Activated T-helper 1 cell treated with anti-CD3 and anti-CD28 coated beads, Interleukin-12 subunit alpha, Interleukin-12 subunit beta, Interleukin-2, Interleukin-4 antibody, amounts not matched to agents 30 ng/mL and 10 ng/mL and 1 ng/mL, durations not matched to agents 14 hours and 24 hours and 36 hours (primary cell): Measurements from ENCODE around the gene SEMA6D. TPM values are rescaled to one million over a fixed set of nuclear protein-coding genes. Genes with fewer than 3 reads are reported as not detected.
"Not testable (repeated sequence)": the region's sequence is repeated elsewhere in the genome, so short reads cannot be mapped to it uniquely, and the experiment has no call there.

Source experiments
- DNase-seq: peaks from one replicate; pipeline ENCODE4 v3.0.0; 2021; ENCODE audit warnings: low spot score
- H3K27ac Mint-ChIP-seq: one replicate; pipeline ENCODE4 v1.8.0; 2021; ENCODE audit warnings: mild to moderate bottlenecking, mixed read lengths
- H3K27me3 Mint-ChIP-seq: one replicate; pipeline ENCODE4 v1.8.0; 2022; ENCODE audit warnings: mild to moderate bottlenecking, moderate library complexity, mixed read lengths; ENCODE audit not compliant: insufficient read depth
- H3K36me3 Mint-ChIP-seq: one replicate; pipeline ENCODE4 v1.8.0; 2021; ENCODE audit warnings: low read depth, mixed read lengths
- H3K4me1 Mint-ChIP-seq: one replicate; pipeline ENCODE4 v1.8.0; 2021; ENCODE audit warnings: low read depth, mixed read lengths
- H3K4me3 Mint-ChIP-seq: one replicate; pipeline ENCODE4 v1.8.0; 2021; ENCODE audit warnings: mild to moderate bottlenecking, moderate library complexity, mixed read lengths
- H3K9me3 Mint-ChIP-seq: one replicate; pipeline ENCODE4 v1.8.0; 2021; ENCODE audit warnings: mixed read lengths
- intact Hi-C: fragments of 100-400 bp; cut with micrococcal nuclease; formaldehyde crosslinking; loops from one replicate; pipeline ENCODE4 v1.15.1; 2024
- total RNA-seq: library from RNA; stranded (reverse); gene quantifications from 2 replicates; pipeline ENCODE4 v1.2.3, GENCODE V29; 2022

SEMA6D gene
- total RNA-seq, 1 donor from 2014 or later, result not detected

DNA sequence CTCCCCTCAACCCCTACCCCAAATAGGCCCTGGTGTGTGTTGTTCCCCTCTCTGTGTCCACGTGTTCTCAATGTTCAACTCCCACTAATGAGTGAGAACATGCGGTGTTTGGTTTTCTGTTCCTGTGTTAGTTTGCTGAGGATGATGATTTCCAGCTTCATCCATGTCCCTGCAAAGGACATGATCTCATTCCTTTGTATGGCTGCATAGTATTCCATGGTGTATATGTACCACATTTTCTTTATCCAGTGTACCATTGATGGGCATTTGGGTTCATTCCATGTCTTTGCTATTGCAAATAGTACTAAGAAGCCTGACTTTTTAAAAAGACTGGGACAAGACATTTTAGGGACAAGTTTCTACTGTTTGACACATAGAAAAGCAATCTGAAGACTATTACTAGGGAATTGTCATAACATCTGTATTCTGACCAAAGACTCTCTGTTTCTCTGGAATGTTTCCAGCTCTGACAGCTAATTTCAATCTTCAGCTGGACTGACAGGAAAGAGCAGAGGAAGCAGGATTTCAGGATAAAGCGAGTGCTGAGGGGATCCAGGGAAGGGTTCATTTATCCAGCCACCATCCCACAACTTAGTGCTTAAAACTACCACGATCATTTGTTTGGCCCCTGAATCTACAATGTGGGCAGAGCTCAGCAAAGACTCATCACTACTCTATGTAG is 21.0 kb downstream of the SEMA6D start:
- H3K27me3 Mint-ChIP-seq, H3K4me1 Mint-ChIP-seq, H3K27ac Mint-ChIP-seq, intact Hi-C loops, H3K4me3 Mint-ChIP-seq, H3K9me3 Mint-ChIP-seq, DNase-seq, H3K36me3 Mint-ChIP-seq: not testable (repeated sequence)

DNA sequence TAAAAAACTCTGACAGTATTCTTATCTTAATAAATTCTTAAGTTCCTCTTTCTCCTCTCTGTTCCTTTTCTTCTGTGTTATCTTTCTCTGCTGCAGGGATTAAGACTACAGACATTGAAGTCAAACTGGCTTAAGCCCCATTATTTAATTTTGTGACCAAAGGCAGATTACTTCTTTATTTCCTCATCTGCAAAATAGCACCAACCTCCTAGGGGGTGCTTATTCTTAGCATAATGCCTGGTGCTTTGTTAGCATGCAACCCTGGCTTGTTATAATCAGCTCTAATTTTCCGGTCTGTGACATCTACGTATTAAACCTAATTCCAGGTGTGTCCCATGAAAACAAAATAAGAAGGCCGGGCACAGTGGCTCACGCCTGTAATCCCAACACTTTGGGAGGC is 23.8 kb downstream of the SEMA6D start:
- Mint-ChIP-seq H3K27me3 (peaks cover 1% of the 10 kb centered on the region), H3K9me3 (no peaks in the 10 kb centered on the region), H3K36me3 (no peaks in the 10 kb centered on the region), H3K27ac (no peak overlapping the region), H3K4me3 (no peak overlapping the region), H3K4me1 (no peaks in the 10 kb centered on the region)
- intact Hi-C loops, result no loop called here
- no peak for DNase-seq

DNA sequence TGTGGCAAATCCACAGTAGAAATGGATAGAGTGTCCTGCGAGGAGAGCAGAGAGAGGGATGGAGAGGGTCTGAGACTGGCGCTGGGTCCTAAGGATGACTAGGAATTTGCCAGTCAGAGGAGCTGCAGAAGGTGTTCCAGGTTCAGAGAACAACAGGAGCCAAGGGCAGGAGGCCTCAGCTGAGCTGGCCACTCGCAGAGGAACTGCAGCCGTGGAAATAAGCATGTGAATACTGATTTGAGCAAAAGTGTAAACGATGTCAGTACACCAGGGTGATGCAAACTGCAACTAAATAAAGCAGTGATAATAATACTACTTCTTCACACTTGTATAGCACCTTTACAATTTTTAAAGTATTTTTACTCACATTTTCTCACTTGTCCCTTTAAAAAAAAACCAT is 24.6 kb downstream of the SEMA6D start:
- Mint-ChIP-seq H3K27me3 (no peaks in the 10 kb centered on the region), H3K27ac (no peak overlapping the region), H3K9me3 (no peaks in the 10 kb centered on the region), H3K36me3 (no peaks in the 10 kb centered on the region), H3K4me1 (no peaks in the 10 kb centered on the region), H3K4me3 (no peak overlapping the region)
- DNase-seq, result no peak
- intact Hi-C loops, result no loop called here

DNA sequence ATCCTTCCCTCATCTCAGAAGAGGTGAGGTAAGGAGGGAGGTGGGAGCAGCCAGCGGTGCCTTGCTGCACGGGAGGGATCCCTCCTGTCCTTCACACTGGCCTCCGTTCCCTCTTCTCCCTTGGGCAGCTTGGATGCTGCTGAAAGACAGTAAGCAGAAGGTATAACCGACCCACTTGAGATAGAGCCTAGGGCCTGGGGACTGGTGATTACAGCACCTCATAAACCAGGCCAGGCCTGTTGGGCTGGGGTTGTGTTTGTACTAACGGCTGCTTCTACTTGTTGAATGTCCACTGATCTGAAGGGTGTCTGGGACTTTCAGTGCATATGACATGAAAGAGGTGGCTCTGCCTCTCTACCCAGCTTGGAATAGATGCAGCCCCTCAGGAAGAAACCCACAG is 25.0 kb downstream of the SEMA6D start:
- Mint-ChIP-seq H3K27ac (no peak overlapping the region), H3K9me3 (no peaks in the 10 kb centered on the region), H3K36me3 (no peaks in the 10 kb centered on the region), H3K27me3 (no peaks in the 10 kb centered on the region), H3K4me3 (no peak overlapping the region), H3K4me1 (no peaks in the 10 kb centered on the region)
- intact Hi-C loops, result no loop called here
- no peak for DNase-seq

DNA sequence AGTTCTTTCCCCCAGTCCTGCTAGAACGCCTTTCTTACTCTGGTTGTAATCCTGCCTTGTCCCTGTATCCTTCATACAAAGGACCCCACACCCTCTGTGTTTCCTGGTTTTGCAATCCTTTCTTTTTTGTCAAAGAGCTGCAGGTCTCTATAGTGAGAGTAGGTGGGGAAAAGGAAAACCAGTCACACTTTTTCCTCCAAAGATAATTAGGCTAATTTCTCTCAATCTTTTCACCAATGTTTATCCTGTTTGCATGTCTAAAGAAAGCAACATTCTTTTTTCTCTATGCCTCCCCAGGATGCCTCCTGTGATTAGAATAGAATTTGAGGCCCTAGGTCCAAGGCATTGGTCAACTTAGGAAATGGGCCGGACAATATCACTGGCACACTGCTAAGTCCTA is 25.4 kb downstream of the SEMA6D start:
- no peaks in the 10 kb centered on the region for H3K27me3 Mint-ChIP-seq
- DNase-seq, result no peak
- intact Hi-C loops, result no loop called here
- H3K27ac Mint-ChIP-seq, result no peak overlapping the region
- no peaks in the 10 kb centered on the region for H3K36me3 Mint-ChIP-seq
- H3K4me3 Mint-ChIP-seq, result no peak overlapping the region
- H3K9me3 Mint-ChIP-seq, result no peaks in the 10 kb centered on the region
- no peaks in the 10 kb centered on the region for H3K4me1 Mint-ChIP-seq

DNA sequence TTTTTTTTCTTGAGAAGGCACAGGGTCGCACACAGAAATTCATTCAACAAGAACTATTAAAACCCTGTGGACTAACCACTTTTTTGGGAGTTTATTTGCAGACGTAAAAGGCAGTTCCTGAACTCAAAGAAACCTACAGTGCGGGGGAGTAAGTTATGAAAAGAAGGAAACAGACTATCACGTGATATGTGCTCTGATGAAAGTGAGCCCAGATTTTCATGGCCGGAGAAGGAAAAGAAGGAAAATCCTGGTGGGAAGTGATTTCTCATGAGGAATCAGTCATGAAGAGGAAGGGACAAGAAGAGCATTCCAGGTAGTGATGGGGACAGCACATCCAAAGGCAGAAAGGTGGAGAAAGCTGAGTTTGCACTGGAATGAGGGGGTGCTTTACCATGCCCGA is 26.1 kb downstream of the SEMA6D start:
- Mint-ChIP-seq H3K4me1 (no peaks in the 10 kb centered on the region), H3K36me3 (no peaks in the 10 kb centered on the region), H3K9me3 (no peaks in the 10 kb centered on the region), H3K27ac (no peak overlapping the region), H3K4me3 (no peak overlapping the region), H3K27me3 (no peaks in the 10 kb centered on the region)
- DNase-seq, result no peak
- intact Hi-C loops, result no loop called here

DNA sequence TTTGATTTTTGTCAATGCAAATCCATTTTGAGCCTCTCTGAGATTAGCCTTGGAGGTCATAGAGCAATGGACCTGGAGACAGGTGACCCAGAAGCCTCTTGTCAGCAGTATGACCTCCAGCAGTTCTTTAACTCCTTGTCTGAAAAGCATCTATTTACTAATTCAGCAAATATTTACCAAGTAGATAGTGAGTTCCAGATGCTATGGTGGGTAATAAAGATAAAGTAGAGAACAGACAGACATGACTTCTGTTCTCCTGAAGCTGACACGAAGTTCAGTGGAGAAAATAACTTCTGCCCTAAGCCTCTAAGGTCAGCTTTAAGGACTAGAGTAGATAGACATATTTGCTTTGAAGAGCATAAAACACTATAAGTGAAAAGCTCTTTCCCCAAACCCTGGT is 26.6 kb downstream of the SEMA6D start:
- H3K27me3 Mint-ChIP-seq, result no peaks in the 10 kb centered on the region
- intact Hi-C loops, result no loop called here

DNA sequence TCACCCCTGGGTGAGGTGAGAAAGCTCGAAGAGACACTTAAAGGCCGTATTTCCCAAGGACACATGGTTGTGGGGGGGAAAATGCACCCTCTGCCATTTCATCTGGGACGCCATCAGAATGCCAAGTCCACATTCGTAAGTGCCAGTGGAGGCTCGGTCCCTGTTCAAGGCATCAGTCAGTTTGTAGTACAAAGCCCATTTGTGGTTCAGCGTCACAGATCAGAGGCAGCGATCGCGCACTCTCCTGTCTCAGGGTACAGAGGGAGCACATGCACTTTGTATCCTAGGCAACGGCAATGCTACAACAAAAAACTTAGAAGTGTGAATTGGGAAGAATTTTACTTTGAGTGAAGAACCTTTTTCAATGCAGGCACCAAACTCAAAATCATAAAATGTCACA is 27.2 kb downstream of the SEMA6D start:
- H3K27me3 Mint-ChIP-seq, result no peaks in the 10 kb centered on the region
- H3K36me3 Mint-ChIP-seq, result no peaks in the 10 kb centered on the region
- H3K27ac Mint-ChIP-seq, result no peak overlapping the region
- intact Hi-C loops, result no loop called here
- no peaks in the 10 kb centered on the region for H3K4me1 Mint-ChIP-seq
- H3K4me3 Mint-ChIP-seq, result no peak overlapping the region
- no peak for DNase-seq
- H3K9me3 Mint-ChIP-seq, result no peaks in the 10 kb centered on the region

More for the DNA sequence above, 26.6 kb downstream of the SEMA6D start:
- H3K27ac Mint-ChIP-seq, result no peak overlapping the region
- DNase-seq, result no peak
- no peaks in the 10 kb centered on the region for H3K36me3 Mint-ChIP-seq
- H3K9me3 Mint-ChIP-seq, result no peaks in the 10 kb centered on the region
- H3K4me1 Mint-ChIP-seq, result no peaks in the 10 kb centered on the region
- H3K4me3 Mint-ChIP-seq, result no peak overlapping the region

DNA sequence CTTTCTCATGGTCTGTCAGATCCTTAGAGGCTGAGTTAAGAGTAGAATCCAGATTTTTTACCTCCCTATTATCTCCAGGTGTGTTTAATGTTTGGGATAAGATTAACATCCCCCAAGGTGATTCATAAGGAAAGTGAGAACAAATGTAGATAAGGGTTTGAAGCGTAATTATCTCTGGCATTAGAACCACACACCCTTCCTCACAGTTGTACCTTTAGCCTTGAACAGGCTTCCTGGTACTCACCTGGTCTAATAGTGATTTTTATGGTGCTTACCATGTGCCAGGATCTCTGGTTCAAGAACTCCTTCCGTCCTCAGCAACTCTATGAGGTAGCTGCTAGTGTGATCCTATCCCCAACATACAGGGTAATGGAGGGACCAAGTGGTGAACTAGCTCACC is 27.7 kb downstream of the SEMA6D start:
- intact Hi-C loops, result no loop called here
- no peak for DNase-seq
- no peaks in the 10 kb centered on the region for H3K36me3 Mint-ChIP-seq
- no peak overlapping the region for H3K4me3 Mint-ChIP-seq
- H3K9me3 Mint-ChIP-seq, result no peaks in the 10 kb centered on the region
- H3K27me3 Mint-ChIP-seq, result no peaks in the 10 kb centered on the region
- H3K4me1 Mint-ChIP-seq, result no peaks in the 10 kb centered on the region
- H3K27ac Mint-ChIP-seq, result no peak overlapping the region

DNA sequence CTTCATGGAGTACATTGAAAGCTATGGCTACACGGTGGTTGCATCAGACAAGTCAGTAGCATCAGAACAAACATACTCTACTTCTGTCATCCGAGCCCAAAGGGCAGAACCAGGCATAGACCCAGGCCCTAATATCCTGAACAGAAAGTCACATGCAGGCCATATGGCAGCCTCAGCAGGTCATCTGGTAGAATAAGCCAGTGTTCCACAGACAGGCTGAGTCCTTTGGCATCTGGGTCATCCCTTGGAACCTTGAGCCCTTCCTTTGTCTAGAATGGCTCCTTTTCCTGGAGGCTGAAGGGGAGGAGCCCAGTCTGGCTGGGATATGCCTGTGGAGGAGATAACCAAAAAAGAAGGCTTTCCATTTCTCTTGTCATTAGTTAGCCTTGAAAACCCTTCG is 29.2 kb downstream of the SEMA6D start:
- Mint-ChIP-seq H3K27ac (no peak overlapping the region), H3K4me1 (no peaks in the 10 kb centered on the region), H3K9me3 (no peaks in the 10 kb centered on the region), H3K27me3 (no peaks in the 10 kb centered on the region), H3K36me3 (no peaks in the 10 kb centered on the region), H3K4me3 (no peak overlapping the region)
- intact Hi-C loops, result no loop called here
- no peak for DNase-seq

DNA sequence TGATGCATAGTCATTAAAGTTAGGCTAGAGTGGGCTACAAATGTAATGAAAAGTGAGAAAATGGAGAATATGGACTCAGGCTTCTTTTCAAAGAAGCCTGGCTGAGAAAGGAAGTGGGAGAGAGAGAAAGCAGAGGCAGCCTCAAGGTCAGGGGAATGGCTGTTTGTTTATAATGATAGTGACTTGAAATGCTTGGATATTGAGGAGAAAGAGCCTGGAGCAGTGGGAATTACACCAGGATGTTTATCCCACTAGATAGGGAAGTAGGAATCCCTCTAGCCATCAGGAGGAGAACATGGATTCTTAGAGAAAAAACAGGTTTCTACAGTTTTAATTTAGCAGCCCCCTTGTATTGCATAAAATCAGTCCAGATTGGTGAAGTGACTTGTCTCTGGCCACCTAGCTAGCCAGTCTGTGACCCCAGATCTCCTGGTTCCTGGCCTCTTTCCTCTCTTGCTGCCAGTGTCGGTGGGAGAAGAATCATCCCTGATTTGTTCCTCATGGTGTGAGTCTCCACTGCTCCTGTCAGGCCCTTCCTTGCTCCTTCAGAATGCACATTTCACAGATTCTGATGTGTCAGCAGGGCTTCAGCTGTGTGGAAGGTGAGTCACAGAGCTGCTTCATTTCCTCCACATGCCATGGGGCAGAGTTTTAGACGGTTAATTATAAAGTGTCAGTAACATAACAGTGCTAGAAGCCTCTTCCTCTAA is 32.9 kb downstream of the SEMA6D start:
- peaks cover 11% of the 10 kb centered on the region for H3K9me3 Mint-ChIP-seq
- intact Hi-C loops, result no loop called here
- no peaks in the 10 kb centered on the region for H3K36me3 Mint-ChIP-seq
- no peaks in the 10 kb centered on the region for H3K4me1 Mint-ChIP-seq
- no peak for DNase-seq
- H3K27me3 Mint-ChIP-seq, result no peaks in the 10 kb centered on the region
- no peak overlapping the region for H3K4me3 Mint-ChIP-seq
- H3K27ac Mint-ChIP-seq, result no peak overlapping the region

DNA sequence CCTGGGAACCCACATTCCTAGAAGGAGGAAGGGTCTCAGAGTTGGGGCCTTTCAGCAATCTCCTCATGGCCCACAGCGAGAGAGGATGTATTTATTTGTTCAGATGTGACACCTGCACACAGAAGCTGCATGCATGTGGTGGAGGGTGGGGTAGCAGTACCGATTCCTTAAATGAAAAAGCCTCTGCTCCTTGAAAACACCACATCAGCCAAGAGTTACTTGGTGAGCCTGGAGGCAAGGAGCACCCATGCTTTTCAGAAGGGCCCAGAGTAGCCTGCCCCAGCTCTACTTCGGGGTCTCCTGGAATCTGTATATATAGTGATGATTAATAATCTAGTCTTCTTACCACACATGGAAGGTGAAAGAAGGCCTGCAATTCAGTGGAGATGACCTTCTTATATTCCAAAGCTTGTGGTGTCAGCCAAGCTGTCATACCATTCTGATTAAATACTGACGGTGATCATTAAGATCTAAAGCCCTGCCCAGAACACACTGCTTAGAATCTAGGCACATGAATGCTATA is 33.5 kb downstream of the SEMA6D start:
- H3K27me3 Mint-ChIP-seq, result no peaks in the 10 kb centered on the region
- H3K4me1 Mint-ChIP-seq, result no peaks in the 10 kb centered on the region
- intact Hi-C loops, result no loop called here
- H3K4me3 Mint-ChIP-seq, result no peak overlapping the region
- peaks cover 11% of the 10 kb centered on the region for H3K9me3 Mint-ChIP-seq
- no peak overlapping the region for H3K27ac Mint-ChIP-seq
- H3K36me3 Mint-ChIP-seq, result no peaks in the 10 kb centered on the region
- no peak for DNase-seq

DNA sequence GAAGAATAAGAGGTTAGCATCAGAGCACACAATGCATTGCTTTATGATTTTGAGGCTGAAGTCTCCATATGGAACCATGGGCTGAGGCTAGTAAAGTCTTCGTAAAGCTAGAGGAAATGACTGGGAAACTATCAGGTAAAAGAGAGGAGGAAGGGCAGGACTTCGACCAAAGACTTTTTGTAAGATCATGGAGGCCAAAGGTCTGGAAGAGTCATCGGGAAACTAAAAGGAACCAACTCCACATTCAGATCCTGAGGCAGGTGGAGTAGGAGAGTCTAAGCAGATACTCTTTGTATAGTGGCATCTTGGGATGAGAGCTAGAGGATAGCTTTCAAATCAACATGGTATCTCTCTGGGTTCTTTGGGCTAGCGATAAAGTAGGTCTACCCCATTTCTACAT is 36.3 kb downstream of the SEMA6D start:
- no peaks in the 10 kb centered on the region for H3K4me1 Mint-ChIP-seq
- intact Hi-C loops, result no loop called here
- no peaks in the 10 kb centered on the region for H3K36me3 Mint-ChIP-seq
- no peak overlapping the region for H3K27ac Mint-ChIP-seq
- H3K27me3 Mint-ChIP-seq, result no peaks in the 10 kb centered on the region
- H3K4me3 Mint-ChIP-seq, result no peak overlapping the region
- no peak for DNase-seq
- H3K9me3 Mint-ChIP-seq, result peaks cover 11% of the 10 kb centered on the region
